Measurements from ENCODE around the gene SBF2.
"Not testable (repeated sequence)": the region's sequence is repeated elsewhere in the genome, so short reads cannot be mapped to it uniquely, and the experiment has no call there.

The SBF2 gene

GRCh38 chr11:9941991-9942390 lies 352.0 kb downstream of the SBF2 start:
- no peak for DNase-seq

GRCh38 chr11:9939150-9939549 lies 354.9 kb downstream of the SBF2 start:
- DNase-seq = not testable (repeated sequence)

- no peak for DNase-seq
Measured at GRCh38 chr11:9936754-9937153, 357.3 kb downstream of the SBF2 start.

- not testable (repeated sequence) for DNase-seq
Measured at GRCh38 chr11:9932843-9933242, 361.2 kb downstream of the SBF2 start.

GRCh38 chr11:9930562-9931331 lies 363.3 kb downstream of the SBF2 start:
- DNase-seq = not testable (repeated sequence)

- no peak for DNase-seq
Measured at GRCh38 chr11:9927670-9928069, 366.3 kb downstream of the SBF2 start.

- DNase-seq = no peak
Measured at GRCh38 chr11:9923280-9923679, 370.7 kb downstream of the SBF2 start.

- no peak for DNase-seq
Measured at GRCh38 chr11:9922806-9923205, 371.2 kb downstream of the SBF2 start.

GRCh38 chr11:9916480-9916879 lies 377.5 kb downstream of the SBF2 start:
- no peak for DNase-seq

- no peak for DNase-seq
Measured at GRCh38 chr11:9914064-9914463, 380.0 kb downstream of the SBF2 start.

- DNase-seq = no peak
Measured at GRCh38 chr11:9905960-9906791, 387.8 kb downstream of the SBF2 start.

- DNase-seq = no peak
Measured at GRCh38 chr11:9905501-9905951, 388.5 kb downstream of the SBF2 start.

GRCh38 chr11:9903579-9903978 lies 390.4 kb downstream of the SBF2 start:
- no peak for DNase-seq

- no peak for DNase-seq
Measured at GRCh38 chr11:9901943-9902342, 392.1 kb downstream of the SBF2 start.

- DNase-seq = not testable (repeated sequence)
Measured at GRCh38 chr11:9900253-9900652, 393.8 kb downstream of the SBF2 start.

- no peak for DNase-seq
Measured at GRCh38 chr11:9899676-9900075, 394.3 kb downstream of the SBF2 start.

- no peak for DNase-seq
Measured at GRCh38 chr11:9896902-9897301, 397.1 kb downstream of the SBF2 start.

GRCh38 chr11:9895006-9895405 lies 399.0 kb downstream of the SBF2 start:
- DNase-seq = no peak

GRCh38 chr11:9893474-9893873 lies 400.5 kb downstream of the SBF2 start:
- no peak for DNase-seq

GRCh38 chr11:9888938-9889337 lies 405.1 kb downstream of the SBF2 start:
- no peak for DNase-seq

GRCh38 chr11:9887472-9887871 lies 406.5 kb downstream of the SBF2 start:
- no peak for DNase-seq

GRCh38 chr11:9886595-9886994 lies 407.4 kb downstream of the SBF2 start:
- no peak for DNase-seq

- no peak for DNase-seq
Measured at GRCh38 chr11:9884601-9885000, 409.4 kb downstream of the SBF2 start.

GRCh38 chr11:9880657-9881056 lies 413.4 kb downstream of the SBF2 start:
- DNase-seq = no peak
